GM12878 (cell line): ENCODE results near the gene DUOX1. TPM values are rescaled to one million over a fixed set of nuclear protein-coding genes. Genes with fewer than 3 reads are reported as not detected.

Experiments
- ATAC-seq: fragments of 200-7000 bp; cut with Tn5 transposase; 3 replicates; pipeline ENCODE4 v1.9.1; 2020; ENCODE audit warnings: mild to moderate bottlenecking, moderate library complexity
- BruUV-seq: library from RNA; stranded (reverse); fragments of 400-500 nt; replicated peaks from 2 replicates; lab custom pipeline; 2021; lab: Mats Ljungman, UMichigan
- CTCF ChIA-PET: fragments of 300-600 bp; sonication (Branson Sonifier 250); formaldehyde crosslinking; extraction: SDS; loops from one replicate; lab custom pipeline; 2021; ENCODE audit warnings: inconsistent platforms; lab: Yijun Ruan, JAX
- POLR2A ChIA-PET: fragments of 350-600 bp; formaldehyde crosslinking; extraction: SDS; loops from one replicate; lab custom pipeline; 2021; ENCODE audit warnings: inconsistent platforms; lab: Charles Lee
- RAD21 ChIA-PET: fragments of 300-600 bp; sonication (Branson Sonifier 250); formaldehyde crosslinking; loops from one replicate; lab custom pipeline; 2023; ENCODE audit warnings: antibody characterized with exemption; ENCODE audit not compliant: unreplicated experiment; lab: Charles Lee
- SMC1A ChIA-PET: fragments of 300-600 bp; sonication (Branson Sonifier 250); formaldehyde crosslinking; loops from one replicate; lab custom pipeline; 2023; ENCODE audit not compliant: unreplicated experiment, uncharacterized antibody; lab: Charles Lee
- DNase-seq: peaks from one replicate; pipeline ENCODE4 v3.0.0-alpha.2; 2011; ENCODE audit warnings: low read depth, low spot score
- FAIRE-seq: peaks from 3 replicates; lab custom pipeline; 2011; peaks lifted over from hg19 to GRCh38; lab: Jason Lieb, UNC
- H2AFZ ChIP-seq: 2 replicates; pipeline ENCODE4 v1.6.0; 2011; ENCODE audit warnings: low read depth, low read length, control low read depth; ENCODE audit not compliant: control insufficient read depth
- H3K27ac ChIP-seq: 2 replicates; pipeline ENCODE4 v1.5.1; 2011; ENCODE audit warnings: control low read depth; ENCODE audit not compliant: control insufficient read depth, insufficient read depth
- H3K27me3 ChIP-seq, 2 experiments: replicated peaks in 1 of 2; 2 replicates each; pipeline versions ENCODE4 v1.6.0 to v1.6.1; 2011; ENCODE audit warnings: low read length in 1 of 2; ENCODE audit not compliant: control insufficient read depth in 2 of 2, insufficient read depth in 2 of 2
- H3K36me3 ChIP-seq, 2 experiments: 2 replicates each; pipeline ENCODE4 v1.5.1; 2011; ENCODE audit warnings: low read length in 1 of 2; ENCODE audit not compliant: control insufficient read depth in 2 of 2, insufficient read depth in 2 of 2
- H3K4me1 ChIP-seq: 2 replicates; pipeline ENCODE4 v1.6.1; 2011; ENCODE audit warnings: mild to moderate bottlenecking, low read length, moderate library complexity, mixed read lengths; ENCODE audit not compliant: control insufficient read depth, insufficient read depth
- H3K4me2 ChIP-seq: 2 replicates; pipeline ENCODE4 v1.6.0; 2011; ENCODE audit warnings: control low read depth; ENCODE audit not compliant: control insufficient read depth, insufficient read depth
- H3K4me3 ChIP-seq: fragments of 200-600 bp; sonication (generic); 2 replicates; pipeline ENCODE4 v1.5.1; 2016
- H3K79me2 ChIP-seq: 2 replicates; pipeline ENCODE4 v1.6.0; 2011; ENCODE audit warnings: low read length; ENCODE audit not compliant: control insufficient read depth, insufficient read depth
- H3K9ac ChIP-seq: 2 replicates; pipeline ENCODE4 v1.8.0; 2011; ENCODE audit warnings: low read length, control low read depth, mixed read lengths; ENCODE audit not compliant: control insufficient read depth, insufficient read depth
- H3K9me3 ChIP-seq: replicated peaks from 3 replicates; pipeline ENCODE4 v1.5.1; 2011; ENCODE audit warnings: mild to moderate bottlenecking, low read length; ENCODE audit not compliant: control insufficient read depth, insufficient read depth
- H4K20me1 ChIP-seq: 2 replicates; pipeline ENCODE4 v1.6.0; 2011; ENCODE audit not compliant: control insufficient read depth, insufficient read depth
- ATF2 ChIP-seq: IDR thresholded peaks from 2 replicates; pipeline ENCODE4 v1.6.1; 2012; ENCODE audit warnings: low read length, inconsistent platforms
- ATF3 ChIP-seq: IDR thresholded peaks from 2 replicates; pipeline ENCODE4 v1.6.1; 2011; ENCODE audit warnings: low read depth, mild to moderate bottlenecking, low read length, moderate library complexity, borderline replicate concordance; ENCODE audit errors: extremely low read depth
- BCL11A ChIP-seq: IDR thresholded peaks from 2 replicates; pipeline ENCODE4 v1.6.1; 2011; ENCODE audit warnings: low read depth, low read length
- CBX5 ChIP-seq: sonication (generic); IDR thresholded peaks from 2 replicates; pipeline ENCODE4 v1.6.1; 2016; ENCODE audit warnings: low read depth, moderate library complexity, mild to moderate bottlenecking, inconsistent platforms
- EP300 ChIP-seq, 2 experiments: fragments of 150-350 bp in 1 of 2; IDR thresholded peaks; 2 replicates each; pipeline ENCODE4 v1.6.1; 2011 to 2012; ENCODE audit warnings: low read depth in 2 of 2, low read length in 2 of 2, borderline replicate concordance in 1 of 2, improper control_type of control experiment in 1 of 2, inconsistent platforms in 1 of 2; ENCODE audit not compliant: control insufficient read depth in 1 of 2
- ETV6 ChIP-seq, 2 experiments: fragments of 450-650 bp in 1 of 2; IDR thresholded peaks in 1 of 2; conservative IDR thresholded peaks in 1 of 2; 2 replicates each; pipeline ENCODE4 v1.6.1; 2014; ENCODE audit warnings: antibody characterized with exemption in 1 of 2, borderline replicate concordance in 1 of 2, low read depth in 1 of 2, mild to moderate bottlenecking in 1 of 2, moderate library complexity in 1 of 2
- KLF5 ChIP-seq: fragments of 450-650 bp; IDR thresholded peaks from 2 replicates; pipeline ENCODE4 v1.6.1; 2014; ENCODE audit warnings: mild to moderate bottlenecking; ENCODE audit not compliant: partially characterized antibody
- LARP7 ChIP-seq: fragments of 450-650 bp; IDR thresholded peaks from 2 replicates; pipeline ENCODE4 v1.6.1; 2017; ENCODE audit warnings: mild to moderate bottlenecking
- MLLT1 ChIP-seq: fragments of 450-650 bp; IDR thresholded peaks from 2 replicates; pipeline ENCODE4 v1.6.1; 2016; ENCODE audit warnings: mild to moderate bottlenecking
- NR2C2 ChIP-seq: IDR thresholded peaks from 2 replicates; pipeline ENCODE4 v1.6.1; 2011; ENCODE audit warnings: borderline replicate concordance, low read depth; ENCODE audit not compliant: control insufficient read depth, insufficient read length
- PAX8 ChIP-seq: fragments of 450-650 bp; IDR thresholded peaks from 2 replicates; pipeline ENCODE4 v1.6.1; 2017; ENCODE audit warnings: mild to moderate bottlenecking, moderate library complexity
- POU2F2 ChIP-seq: IDR thresholded peaks from 3 replicates; pipeline ENCODE4 v1.6.1; 2011; ENCODE audit warnings: low read depth, mild to moderate bottlenecking, low read length, borderline replicate concordance
- RBBP5 ChIP-seq: fragments of 200-600 bp; sonication (generic); conservative IDR thresholded peaks from 2 replicates; pipeline ENCODE4 v1.6.1; 2016
- SP1 ChIP-seq: IDR thresholded peaks from one replicate; pipeline ENCODE4 v1.6.1; 2011; ENCODE audit warnings: low read depth, low read length
- ZNF384 ChIP-seq: IDR thresholded peaks from 2 replicates; pipeline ENCODE4 v1.6.1; 2012; ENCODE audit warnings: low read depth, mild to moderate bottlenecking, low read length, improper control_type of control experiment, borderline replicate concordance
- ZSCAN29 ChIP-seq: fragments of 450-650 bp; IDR thresholded peaks from 2 replicates; pipeline ENCODE4 v1.6.1; 2017; ENCODE audit warnings: mild to moderate bottlenecking, moderate library complexity
- WGBS: methylation state at CpG from one replicate; pipeline ENCODE4 v1.1.6; 2016; ENCODE audit warnings: low lambda C conversion rate; ENCODE audit not compliant: insufficient replicate concordance, insufficient coverage; ENCODE audit errors: missing lambda C conversion rate; 5-methylcytosine and 5-hydroxymethylcytosine counted together
- in situ Hi-C: fragments of 300-500 bp; cut with MboI; formaldehyde crosslinking; loops from 9 replicates; pipeline ENCODE4 v1.14.3; 2018; ENCODE audit warnings: mixed read lengths
- intact Hi-C: fragments of 100-400 bp; cut with micrococcal nuclease; formaldehyde crosslinking; loops from one replicate; pipeline ENCODE4 v1.14.2; 2022; ENCODE audit not compliant: unreplicated experiment
- polyA plus RNA-seq, 11 experiments: library from polyadenylated mRNA; depleted of rRNA in 4 of 11; unstranded in 6 of 11; stranded (reverse) in 5 of 11; fragments of >200 nt; fragmentation: Nextera tagmentation in 4 of 11; fragmentation: Illumina TruSeq in 1 of 11; extraction: Ambion mirVana in 4 of 11; extraction: Trizol in 1 of 11; gene quantifications; 1 replicate in 1 of 11; 2 replicates in 10 of 11; pipeline versions ENCODE4 v1.2.1 to v1.2.3, GENCODE V29; 2011 to 2016; ENCODE audit warnings: inconsistent platforms in 2 of 11, missing spikeins in 2 of 11, low read depth in 1 of 11
- total RNA-seq, 4 experiments: library from RNA; depleted of rRNA in 3 of 4; stranded (reverse); fragments of >200 nt in 3 of 4; fragmentation: Illumina TruSeq in 1 of 4; extraction: Trizol in 1 of 4; gene quantifications; 2 replicates each; pipeline versions ENCODE4 v1.2.1 to v1.2.3, GENCODE V29; 2013 to 2021
- TF ChIP-seq, protein P1 (sequence below): fragments of 450-650 bp; IDR thresholded peaks from 2 replicates; pipeline ENCODE4 v1.6.1; 2017; ENCODE audit warnings: borderline replicate concordance
- TF ChIP-seq, protein P2 (sequence below): IDR thresholded peaks from 2 replicates; pipeline ENCODE4 v1.6.1; 2012; ENCODE audit warnings: low read depth, low read length, improper control_type of control experiment

Gene DUOX1
- total and polyA plus RNA-seq, 10 of the 15 experiments (the other 5 are each of a cell fraction or from before 2014, with no cell fraction given), result 0.02 to 2.1 (median 0.26) TPM; not detected in 3

DNA sequence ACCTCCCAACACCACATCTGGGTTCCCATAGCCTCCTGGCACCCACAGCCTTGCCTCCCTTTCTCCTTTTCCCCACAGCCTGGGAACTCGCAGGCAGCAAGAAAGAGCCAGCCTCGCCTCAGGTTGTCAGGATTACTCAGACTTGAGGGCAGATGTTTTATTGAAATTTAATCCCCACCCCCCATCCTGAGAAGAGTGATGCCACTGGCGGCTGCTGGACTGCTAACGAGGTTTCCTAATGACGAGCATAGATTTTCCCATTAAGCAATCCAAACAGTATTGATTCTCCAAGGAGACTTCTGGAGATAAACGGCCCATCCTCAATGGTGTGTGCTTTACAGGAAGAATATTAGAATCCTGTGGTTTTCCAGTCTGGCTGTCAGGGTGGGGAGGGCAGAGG is 44.3 kb downstream of the DUOX1 start (continued):
- TF ChIP-seq ATF3 (no peak), CBX5 (no peak)

DNA sequence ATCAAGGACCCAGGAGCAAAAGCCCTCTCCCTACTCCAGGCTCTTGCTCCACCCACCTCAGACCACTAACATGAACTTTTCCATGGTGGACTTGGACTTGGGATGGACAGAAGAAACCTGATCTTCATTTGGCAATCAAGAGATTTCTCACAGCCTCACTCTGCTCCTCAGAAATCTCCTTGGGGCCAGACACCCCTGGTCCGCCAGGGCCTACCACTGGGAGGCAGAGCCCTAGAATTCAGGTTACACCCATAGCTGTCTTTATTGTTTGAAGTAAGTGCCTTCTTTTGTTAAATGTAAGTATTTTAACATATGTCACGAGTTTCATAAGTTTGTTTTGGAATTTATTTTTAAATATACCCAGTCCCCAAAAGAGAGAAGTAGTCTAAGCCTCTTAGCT is 44.8 kb downstream of the DUOX1 start:
- Histone ChIP-seq H3K4me3 (no peak overlapping the region), H3K4me1 (peaks cover 4% of the 10 kb centered on the region), H3K9ac (no peak overlapping the region), H3K27ac (no peak overlapping the region), H2AFZ (no peak overlapping the region), H4K20me1 (no peaks in the 10 kb centered on the region), H3K9me3 (no peaks in the 10 kb centered on the region), H3K4me2 (no peak overlapping the region), H3K27me3 (no peaks in the 10 kb centered on the region; a peak in 1 of 4 replicates), H3K36me3 (no peaks in the 10 kb centered on the region), H3K79me2 (no peaks in the 10 kb centered on the region)
- intact Hi-C loops, result no loop called here
- WGBS, result 49% methylated on average over 2 of the region's 2 CpGs
- BruUV-seq, result no TSS peak
- ChIA-PET RAD21 (no interaction called here), POLR2A (no interaction called here), SMC1A (no interaction called here), CTCF (interaction anchor here (1.1 to 1.3 kb wide), 2 partner anchors 28 to 30 kb away, joined by 3 to 4 read pairs; no protein-coding TSS in a partner anchor)
- DNase-seq (no peak), FAIRE-seq (no peak), ATAC-seq (no peak)
- in situ Hi-C loops, result loop anchor here (10.0 kb wide), 1 partner anchor 60 kb away; the partner anchor contains the start of genes DUOX2 and DUOXA2
- TF ChIP-seq KLF5 (no peak), ZNF384 (no peak), EP300 (IDR thresholded peaks at IDR 0.05; ENCODE audit: borderline replicate concordance in 1 of 2, control insufficient read depth in 1 of 2, low read depth in 2 of 2, low read length in 2 of 2) (no peak), SP1 (no peak), POU2F2 (no peak), NR2C2 (no peak), RBBP5 (no peak), ETV6 (conservative IDR thresholded peaks at IDR 0.05 in 1 of 2, IDR thresholded peaks at IDR 0.05 in 1 of 2; ENCODE audit: borderline replicate concordance in 1 of 2, low read depth in 1 of 2) (no peak), ATF2 (no peak), BCL11A (no peak), LARP7 (no peak), MLLT1 (no peak), ZSCAN29 (no peak), PAX8 (no peak)
- TF ChIP-seq, protein P1, sequence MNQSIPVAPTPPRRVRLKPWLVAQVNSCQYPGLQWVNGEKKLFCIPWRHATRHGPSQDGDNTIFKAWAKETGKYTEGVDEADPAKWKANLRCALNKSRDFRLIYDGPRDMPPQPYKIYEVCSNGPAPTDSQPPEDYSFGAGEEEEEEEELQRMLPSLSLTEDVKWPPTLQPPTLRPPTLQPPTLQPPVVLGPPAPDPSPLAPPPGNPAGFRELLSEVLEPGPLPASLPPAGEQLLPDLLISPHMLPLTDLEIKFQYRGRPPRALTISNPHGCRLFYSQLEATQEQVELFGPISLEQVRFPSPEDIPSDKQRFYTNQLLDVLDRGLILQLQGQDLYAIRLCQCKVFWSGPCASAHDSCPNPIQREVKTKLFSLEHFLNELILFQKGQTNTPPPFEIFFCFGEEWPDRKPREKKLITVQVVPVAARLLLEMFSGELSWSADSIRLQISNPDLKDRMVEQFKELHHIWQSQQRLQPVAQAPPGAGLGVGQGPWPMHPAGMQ, result no peak
- TF ChIP-seq, protein P2, sequence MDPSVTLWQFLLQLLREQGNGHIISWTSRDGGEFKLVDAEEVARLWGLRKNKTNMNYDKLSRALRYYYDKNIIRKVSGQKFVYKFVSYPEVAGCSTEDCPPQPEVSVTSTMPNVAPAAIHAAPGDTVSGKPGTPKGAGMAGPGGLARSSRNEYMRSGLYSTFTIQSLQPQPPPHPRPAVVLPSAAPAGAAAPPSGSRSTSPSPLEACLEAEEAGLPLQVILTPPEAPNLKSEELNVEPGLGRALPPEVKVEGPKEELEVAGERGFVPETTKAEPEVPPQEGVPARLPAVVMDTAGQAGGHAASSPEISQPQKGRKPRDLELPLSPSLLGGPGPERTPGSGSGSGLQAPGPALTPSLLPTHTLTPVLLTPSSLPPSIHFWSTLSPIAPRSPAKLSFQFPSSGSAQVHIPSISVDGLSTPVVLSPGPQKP, result no peak
